Activated naive CD4-positive, alpha-beta T cell treated with anti-CD3 and anti-CD28 coated beads, Interleukin-2, amount 50 U/mL, for 24 hours (primary cell): ENCODE data around the gene CDCP1.
A peak's percentile ranks its signal among the peaks of the same experiment; 100 is the strongest.
"Not testable (repeated sequence)": the region's sequence is repeated elsewhere in the genome, so short reads cannot be mapped to it uniquely, and the experiment has no call there.

ENCODE experiments used
- H3K27ac Mint-ChIP-seq: one replicate; pipeline ENCODE4 v1.8.0; 2021; ENCODE audit warnings: mild to moderate bottlenecking, mixed read lengths
- H3K27me3 Mint-ChIP-seq: one replicate; pipeline ENCODE4 v1.8.0; 2021; ENCODE audit warnings: mixed read lengths
- H3K36me3 Mint-ChIP-seq: one replicate; pipeline ENCODE4 v1.8.0; 2021; ENCODE audit warnings: mixed read lengths
- H3K4me1 Mint-ChIP-seq: one replicate; pipeline ENCODE4 v1.8.0; 2021; ENCODE audit warnings: mixed read lengths
- H3K4me3 Mint-ChIP-seq: one replicate; pipeline ENCODE4 v1.8.0; 2021; ENCODE audit warnings: mild to moderate bottlenecking, mixed read lengths
- H3K9me3 Mint-ChIP-seq: one replicate; pipeline ENCODE4 v1.8.0; 2021; ENCODE audit warnings: mixed read lengths

The CDCP1 gene

GRCh38 chr3:45092132-45093031 lies 53.8 kb downstream of the CDCP1 start:
- H3K27ac Mint-ChIP-seq: peak overlapping the region; percentile 38
- H3K9me3 Mint-ChIP-seq: no peaks in the 10 kb centered on the region
- no peak overlapping the region for H3K4me3 Mint-ChIP-seq
- peaks cover 6% of the 10 kb centered on the region for H3K27me3 Mint-ChIP-seq
- H3K36me3 Mint-ChIP-seq: no peaks in the 10 kb centered on the region
- H3K4me1 Mint-ChIP-seq: peaks cover 10% of the 10 kb centered on the region

- no peaks in the 10 kb centered on the region for H3K9me3 Mint-ChIP-seq
- H3K27me3 Mint-ChIP-seq: peaks cover 5% of the 10 kb centered on the region
- H3K4me1 Mint-ChIP-seq: peaks cover 10% of the 10 kb centered on the region
- H3K36me3 Mint-ChIP-seq: no peaks in the 10 kb centered on the region
- H3K27ac Mint-ChIP-seq: no peak overlapping the region
- no peak overlapping the region for H3K4me3 Mint-ChIP-seq
Observed at GRCh38 chr3:45090855-45091254, 55.3 kb downstream of the CDCP1 start.

GRCh38 chr3:45088543-45089358 lies 57.4 kb downstream of the CDCP1 start:
- Mint-ChIP-seq H3K9me3 (no peaks in the 10 kb centered on the region), H3K4me3 (no peak overlapping the region), H3K36me3 (no peaks in the 10 kb centered on the region), H3K4me1 (peaks cover 5% of the 10 kb centered on the region), H3K27me3 (peaks cover 1% of the 10 kb centered on the region), H3K27ac (no peak overlapping the region)

- no peak overlapping the region for H3K4me3 Mint-ChIP-seq
- no peaks in the 10 kb centered on the region for H3K9me3 Mint-ChIP-seq
- H3K27ac Mint-ChIP-seq: no peak overlapping the region
- H3K36me3 Mint-ChIP-seq: no peaks in the 10 kb centered on the region
- H3K27me3 Mint-ChIP-seq: no peaks in the 10 kb centered on the region
- H3K4me1 Mint-ChIP-seq: peaks cover 5% of the 10 kb centered on the region
Observed at GRCh38 chr3:45087155-45087554, 59.0 kb downstream of the CDCP1 start.

- Mint-ChIP-seq H3K4me1 (peaks cover 5% of the 10 kb centered on the region), H3K27me3 (no peaks in the 10 kb centered on the region), H3K9me3 (peaks cover 2% of the 10 kb centered on the region), H3K36me3 (no peaks in the 10 kb centered on the region), H3K4me3 (no peak overlapping the region), H3K27ac (no peak overlapping the region)
Observed at GRCh38 chr3:45084820-45085816, 61.1 kb downstream of the CDCP1 start.

- Mint-ChIP-seq H3K4me3 (no peak overlapping the region), H3K36me3 (no peaks in the 10 kb centered on the region), H3K27me3 (no peaks in the 10 kb centered on the region), H3K4me1 (peaks cover 5% of the 10 kb centered on the region), H3K27ac (no peak overlapping the region), H3K9me3 (peaks cover 4% of the 10 kb centered on the region)
Observed at GRCh38 chr3:45084361-45084760, 61.8 kb downstream of the CDCP1 start.

GRCh38 chr3:45083023-45083422 lies 63.2 kb downstream of the CDCP1 start:
- Mint-ChIP-seq H3K27me3 (no peaks in the 10 kb centered on the region), H3K4me1 (no peaks in the 10 kb centered on the region), H3K9me3 (peaks cover 4% of the 10 kb centered on the region), H3K27ac (no peak overlapping the region), H3K36me3 (no peaks in the 10 kb centered on the region), H3K4me3 (no peak overlapping the region)

GRCh38 chr3:45082142-45082538 lies 64.0 kb downstream of the CDCP1 start:
- H3K9me3 Mint-ChIP-seq: peaks cover 4% of the 10 kb centered on the region
- no peak overlapping the region for H3K4me3 Mint-ChIP-seq
- H3K4me1 Mint-ChIP-seq: no peaks in the 10 kb centered on the region
- H3K27me3 Mint-ChIP-seq: no peaks in the 10 kb centered on the region
- no peak overlapping the region for H3K27ac Mint-ChIP-seq
- H3K36me3 Mint-ChIP-seq: no peaks in the 10 kb centered on the region

- no peak overlapping the region for H3K4me3 Mint-ChIP-seq
- peaks cover 4% of the 10 kb centered on the region for H3K9me3 Mint-ChIP-seq
- H3K27ac Mint-ChIP-seq: no peak overlapping the region
- H3K4me1 Mint-ChIP-seq: no peaks in the 10 kb centered on the region
- H3K36me3 Mint-ChIP-seq: no peaks in the 10 kb centered on the region
- H3K27me3 Mint-ChIP-seq: no peaks in the 10 kb centered on the region
Observed at GRCh38 chr3:45081506-45082141, 64.6 kb downstream of the CDCP1 start.

- Mint-ChIP-seq H3K36me3 (no peaks in the 10 kb centered on the region), H3K9me3 (peaks cover 4% of the 10 kb centered on the region), H3K27ac (no peak overlapping the region), H3K4me3 (no peak overlapping the region), H3K27me3 (no peaks in the 10 kb centered on the region), H3K4me1 (no peaks in the 10 kb centered on the region)
Observed at GRCh38 chr3:45080824-45081223, 65.4 kb downstream of the CDCP1 start.

- Mint-ChIP-seq H3K4me3 (no peak overlapping the region), H3K27ac (no peak overlapping the region), H3K27me3 (no peaks in the 10 kb centered on the region), H3K36me3 (no peaks in the 10 kb centered on the region), H3K4me1 (no peaks in the 10 kb centered on the region), H3K9me3 (peaks cover 4% of the 10 kb centered on the region)
Observed at GRCh38 chr3:45079715-45080114, 66.5 kb downstream of the CDCP1 start.

GRCh38 chr3:45078910-45079522 lies 67.2 kb downstream of the CDCP1 start:
- Mint-ChIP-seq H3K4me1 (no peaks in the 10 kb centered on the region), H3K27me3 (no peaks in the 10 kb centered on the region), H3K9me3 (peaks cover 4% of the 10 kb centered on the region), H3K36me3 (no peaks in the 10 kb centered on the region), H3K4me3 (no peak overlapping the region), H3K27ac (no peak overlapping the region)

GRCh38 chr3:45078256-45078655 lies 67.9 kb downstream of the CDCP1 start:
- H3K27me3 Mint-ChIP-seq, H3K9me3 Mint-ChIP-seq, H3K4me1 Mint-ChIP-seq, H3K4me3 Mint-ChIP-seq, H3K36me3 Mint-ChIP-seq, H3K27ac Mint-ChIP-seq: not testable (repeated sequence)

- Mint-ChIP-seq H3K4me1 (no peaks in the 10 kb centered on the region), H3K27me3 (no peaks in the 10 kb centered on the region), H3K4me3 (no peak overlapping the region), H3K27ac (no peak overlapping the region), H3K9me3 (peaks cover 4% of the 10 kb centered on the region), H3K36me3 (no peaks in the 10 kb centered on the region)
Observed at GRCh38 chr3:45075821-45076625, 70.2 kb downstream of the CDCP1 start.
